ENCODE measurements around the gene EMD. TPM values are rescaled to one million over a fixed set of nuclear protein-coding genes. Genes with fewer than 3 reads are reported as not detected.

EMD gene
- total and polyA plus RNA-seq, 10 of the 15 experiments (the other 5 are each of a cell fraction or from before 2014, with no cell fraction given) = 0.76 to 100 (median 43.2) TPM

DNA sequence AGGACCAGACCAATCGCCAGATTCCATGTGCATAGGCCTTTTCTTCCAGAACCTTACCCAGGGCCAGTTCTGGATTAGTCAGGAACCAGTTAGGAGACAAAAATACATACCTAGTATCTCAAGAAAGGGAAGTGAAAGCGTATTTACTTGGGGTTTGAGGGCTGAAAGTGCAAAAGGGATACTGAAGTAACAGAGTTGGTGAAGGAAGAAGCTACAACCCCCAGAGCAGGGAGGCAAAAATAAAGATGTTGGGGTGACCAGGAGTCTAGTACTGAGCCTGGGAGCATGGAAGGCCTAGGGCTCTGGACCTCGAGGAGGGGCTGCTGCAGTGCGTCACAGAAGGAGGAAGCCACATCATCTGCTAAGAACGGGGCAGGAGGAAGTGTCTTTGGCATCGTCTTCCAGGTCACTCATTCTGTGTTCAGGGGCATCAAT is 45.2 kb upstream of the EMD start (continued):
- TF ChIP-seq, protein P1, sequence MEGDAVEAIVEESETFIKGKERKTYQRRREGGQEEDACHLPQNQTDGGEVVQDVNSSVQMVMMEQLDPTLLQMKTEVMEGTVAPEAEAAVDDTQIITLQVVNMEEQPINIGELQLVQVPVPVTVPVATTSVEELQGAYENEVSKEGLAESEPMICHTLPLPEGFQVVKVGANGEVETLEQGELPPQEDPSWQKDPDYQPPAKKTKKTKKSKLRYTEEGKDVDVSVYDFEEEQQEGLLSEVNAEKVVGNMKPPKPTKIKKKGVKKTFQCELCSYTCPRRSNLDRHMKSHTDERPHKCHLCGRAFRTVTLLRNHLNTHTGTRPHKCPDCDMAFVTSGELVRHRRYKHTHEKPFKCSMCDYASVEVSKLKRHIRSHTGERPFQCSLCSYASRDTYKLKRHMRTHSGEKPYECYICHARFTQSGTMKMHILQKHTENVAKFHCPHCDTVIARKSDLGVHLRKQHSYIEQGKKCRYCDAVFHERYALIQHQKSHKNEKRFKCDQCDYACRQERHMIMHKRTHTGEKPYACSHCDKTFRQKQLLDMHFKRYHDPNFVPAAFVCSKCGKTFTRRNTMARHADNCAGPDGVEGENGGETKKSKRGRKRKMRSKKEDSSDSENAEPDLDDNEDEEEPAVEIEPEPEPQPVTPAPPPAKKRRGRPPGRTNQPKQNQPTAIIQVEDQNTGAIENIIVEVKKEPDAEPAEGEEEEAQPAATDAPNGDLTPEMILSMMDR (IDR thresholded peaks at IDR 0.05 in 2 of 3, conservative IDR thresholded peaks at IDR 0.05 in 1 of 3; ENCODE audit: control insufficient read depth in 2 of 3, extremely low read depth in 1 of 3, insufficient read depth in 1 of 3, low read depth in 3 of 3, low read length in 3 of 3) = no peak
- TF ChIP-seq HCFC1 (IDR thresholded peaks at IDR 0.05; ENCODE audit: low read length) (no peak), KAT2A (conservative IDR thresholded peaks at IDR 0.05; ENCODE audit: control insufficient read depth, low read depth, low read length) (no peak), ETV6 (conservative IDR thresholded peaks at IDR 0.05 in 1 of 2, IDR thresholded peaks at IDR 0.05 in 1 of 2; ENCODE audit: borderline replicate concordance in 1 of 2, low read depth in 1 of 2) (no peak), ATF7 (IDR thresholded peaks at IDR 0.05; ENCODE audit: low read depth) (peak; percentile 18; the same call in 1 of the 2 replicates), POU2F2 (IDR thresholded peaks at IDR 0.05; ENCODE audit: borderline replicate concordance, low read depth, low read length) (no peak), POLR2A (IDR thresholded peaks at IDR 0.05; ENCODE audit: low read depth, low read length) (no peak), CREB1 (IDR thresholded peaks at IDR 0.05; ENCODE audit: low read depth) (peak; percentile 51; the same call in 1 of the 2 replicates), JUND (IDR thresholded peaks at IDR 0.05; ENCODE audit: low read depth, low read length) (no peak), EED (IDR thresholded peaks at IDR 0.05; ENCODE audit: low read depth) (peak; percentile 89), ZSCAN29 (IDR thresholded peaks at IDR 0.05) (no peak), SMARCA5 (IDR thresholded peaks at IDR 0.05) (peak; percentile 85; the same call in 1 of the 2 replicates), CREM (IDR thresholded peaks at IDR 0.05; ENCODE audit: low read depth) (no peak)
- TF ChIP-seq, protein P2, sequence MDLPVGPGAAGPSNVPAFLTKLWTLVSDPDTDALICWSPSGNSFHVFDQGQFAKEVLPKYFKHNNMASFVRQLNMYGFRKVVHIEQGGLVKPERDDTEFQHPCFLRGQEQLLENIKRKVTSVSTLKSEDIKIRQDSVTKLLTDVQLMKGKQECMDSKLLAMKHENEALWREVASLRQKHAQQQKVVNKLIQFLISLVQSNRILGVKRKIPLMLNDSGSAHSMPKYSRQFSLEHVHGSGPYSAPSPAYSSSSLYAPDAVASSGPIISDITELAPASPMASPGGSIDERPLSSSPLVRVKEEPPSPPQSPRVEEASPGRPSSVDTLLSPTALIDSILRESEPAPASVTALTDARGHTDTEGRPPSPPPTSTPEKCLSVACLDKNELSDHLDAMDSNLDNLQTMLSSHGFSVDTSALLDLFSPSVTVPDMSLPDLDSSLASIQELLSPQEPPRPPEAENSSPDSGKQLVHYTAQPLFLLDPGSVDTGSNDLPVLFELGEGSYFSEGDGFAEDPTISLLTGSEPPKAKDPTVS (IDR thresholded peaks at IDR 0.05; ENCODE audit: low read depth, low read length) = no peak
- TF ChIP-seq, protein P3, sequence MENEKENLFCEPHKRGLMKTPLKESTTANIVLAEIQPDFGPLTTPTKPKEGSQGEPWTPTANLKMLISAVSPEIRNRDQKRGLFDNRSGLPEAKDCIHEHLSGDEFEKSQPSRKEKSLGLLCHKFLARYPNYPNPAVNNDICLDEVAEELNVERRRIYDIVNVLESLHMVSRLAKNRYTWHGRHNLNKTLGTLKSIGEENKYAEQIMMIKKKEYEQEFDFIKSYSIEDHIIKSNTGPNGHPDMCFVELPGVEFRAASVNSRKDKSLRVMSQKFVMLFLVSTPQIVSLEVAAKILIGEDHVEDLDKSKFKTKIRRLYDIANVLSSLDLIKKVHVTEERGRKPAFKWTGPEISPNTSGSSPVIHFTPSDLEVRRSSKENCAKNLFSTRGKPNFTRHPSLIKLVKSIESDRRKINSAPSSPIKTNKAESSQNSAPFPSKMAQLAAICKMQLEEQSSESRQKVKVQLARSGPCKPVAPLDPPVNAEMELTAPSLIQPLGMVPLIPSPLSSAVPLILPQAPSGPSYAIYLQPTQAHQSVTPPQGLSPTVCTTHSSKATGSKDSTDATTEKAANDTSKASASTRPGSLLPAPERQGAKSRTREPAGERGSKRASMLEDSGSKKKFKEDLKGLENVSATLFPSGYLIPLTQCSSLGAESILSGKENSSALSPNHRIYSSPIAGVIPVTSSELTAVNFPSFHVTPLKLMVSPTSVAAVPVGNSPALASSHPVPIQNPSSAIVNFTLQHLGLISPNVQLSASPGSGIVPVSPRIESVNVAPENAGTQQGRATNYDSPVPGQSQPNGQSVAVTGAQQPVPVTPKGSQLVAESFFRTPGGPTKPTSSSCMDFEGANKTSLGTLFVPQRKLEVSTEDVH (IDR thresholded peaks at IDR 0.05; ENCODE audit: low read depth, partially characterized antibody) = no peak
- TF ChIP-seq, protein P4, sequence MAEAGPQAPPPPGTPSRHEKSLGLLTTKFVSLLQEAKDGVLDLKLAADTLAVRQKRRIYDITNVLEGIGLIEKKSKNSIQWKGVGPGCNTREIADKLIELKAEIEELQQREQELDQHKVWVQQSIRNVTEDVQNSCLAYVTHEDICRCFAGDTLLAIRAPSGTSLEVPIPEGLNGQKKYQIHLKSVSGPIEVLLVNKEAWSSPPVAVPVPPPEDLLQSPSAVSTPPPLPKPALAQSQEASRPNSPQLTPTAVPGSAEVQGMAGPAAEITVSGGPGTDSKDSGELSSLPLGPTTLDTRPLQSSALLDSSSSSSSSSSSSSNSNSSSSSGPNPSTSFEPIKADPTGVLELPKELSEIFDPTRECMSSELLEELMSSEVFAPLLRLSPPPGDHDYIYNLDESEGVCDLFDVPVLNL (IDR thresholded peaks at IDR 0.05; ENCODE audit: low read depth, low read length) = no peak
- TF ChIP-seq, protein P5, sequence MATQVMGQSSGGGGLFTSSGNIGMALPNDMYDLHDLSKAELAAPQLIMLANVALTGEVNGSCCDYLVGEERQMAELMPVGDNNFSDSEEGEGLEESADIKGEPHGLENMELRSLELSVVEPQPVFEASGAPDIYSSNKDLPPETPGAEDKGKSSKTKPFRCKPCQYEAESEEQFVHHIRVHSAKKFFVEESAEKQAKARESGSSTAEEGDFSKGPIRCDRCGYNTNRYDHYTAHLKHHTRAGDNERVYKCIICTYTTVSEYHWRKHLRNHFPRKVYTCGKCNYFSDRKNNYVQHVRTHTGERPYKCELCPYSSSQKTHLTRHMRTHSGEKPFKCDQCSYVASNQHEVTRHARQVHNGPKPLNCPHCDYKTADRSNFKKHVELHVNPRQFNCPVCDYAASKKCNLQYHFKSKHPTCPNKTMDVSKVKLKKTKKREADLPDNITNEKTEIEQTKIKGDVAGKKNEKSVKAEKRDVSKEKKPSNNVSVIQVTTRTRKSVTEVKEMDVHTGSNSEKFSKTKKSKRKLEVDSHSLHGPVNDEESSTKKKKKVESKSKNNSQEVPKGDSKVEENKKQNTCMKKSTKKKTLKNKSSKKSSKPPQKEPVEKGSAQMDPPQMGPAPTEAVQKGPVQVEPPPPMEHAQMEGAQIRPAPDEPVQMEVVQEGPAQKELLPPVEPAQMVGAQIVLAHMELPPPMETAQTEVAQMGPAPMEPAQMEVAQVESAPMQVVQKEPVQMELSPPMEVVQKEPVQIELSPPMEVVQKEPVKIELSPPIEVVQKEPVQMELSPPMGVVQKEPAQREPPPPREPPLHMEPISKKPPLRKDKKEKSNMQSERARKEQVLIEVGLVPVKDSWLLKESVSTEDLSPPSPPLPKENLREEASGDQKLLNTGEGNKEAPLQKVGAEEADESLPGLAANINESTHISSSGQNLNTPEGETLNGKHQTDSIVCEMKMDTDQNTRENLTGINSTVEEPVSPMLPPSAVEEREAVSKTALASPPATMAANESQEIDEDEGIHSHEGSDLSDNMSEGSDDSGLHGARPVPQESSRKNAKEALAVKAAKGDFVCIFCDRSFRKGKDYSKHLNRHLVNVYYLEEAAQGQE (IDR thresholded peaks at IDR 0.05; ENCODE audit: low read depth, low read length) = no peak
- TF ChIP-seq, protein P6, sequence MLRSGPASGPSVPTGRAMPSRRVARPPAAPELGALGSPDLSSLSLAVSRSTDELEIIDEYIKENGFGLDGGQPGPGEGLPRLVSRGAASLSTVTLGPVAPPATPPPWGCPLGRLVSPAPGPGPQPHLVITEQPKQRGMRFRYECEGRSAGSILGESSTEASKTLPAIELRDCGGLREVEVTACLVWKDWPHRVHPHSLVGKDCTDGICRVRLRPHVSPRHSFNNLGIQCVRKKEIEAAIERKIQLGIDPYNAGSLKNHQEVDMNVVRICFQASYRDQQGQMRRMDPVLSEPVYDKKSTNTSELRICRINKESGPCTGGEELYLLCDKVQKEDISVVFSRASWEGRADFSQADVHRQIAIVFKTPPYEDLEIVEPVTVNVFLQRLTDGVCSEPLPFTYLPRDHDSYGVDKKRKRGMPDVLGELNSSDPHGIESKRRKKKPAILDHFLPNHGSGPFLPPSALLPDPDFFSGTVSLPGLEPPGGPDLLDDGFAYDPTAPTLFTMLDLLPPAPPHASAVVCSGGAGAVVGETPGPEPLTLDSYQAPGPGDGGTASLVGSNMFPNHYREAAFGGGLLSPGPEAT (IDR thresholded peaks at IDR 0.05; ENCODE audit: low read depth) = peak; percentile 65
